GM13976 (cell line): ENCODE data around the gene BCL2L2.
A peak's percentile ranks its signal among the peaks of the same experiment; 100 is the strongest.

Experiments
- DNase-seq: peaks from one replicate; pipeline ENCODE4 v3.0.0; 2012; ENCODE audit warnings: low spot score
- CTCF ChIP-seq: IDR thresholded peaks from 2 replicates; pipeline ENCODE4 v1.5.1; 2012; ENCODE audit warnings: borderline replicate concordance, mild to moderate bottlenecking; ENCODE audit not compliant: insufficient read depth; ENCODE audit errors: extremely low read depth, missing control alignments, control extremely low read depth
- in situ Hi-C: fragments of 300-500 bp; cut with MboI; formaldehyde crosslinking; loops from one replicate; pipeline ENCODE4 v1.12.0; 2022; ENCODE audit warnings: low sequenced_read_pairs, mixed read lengths, inconsistent platforms; ENCODE audit not compliant: unreplicated experiment

The BCL2L2 gene

GRCh38 chr14:23281247-23281646 is 25.4 kb upstream of the BCL2L2 start:
- in situ Hi-C loops = no loop called here
- no peak for DNase-seq
- no peak for TF ChIP-seq CTCF

GRCh38 chr14:23284654-23285529 is 21.7 kb upstream of the BCL2L2 start:
- TF ChIP-seq CTCF = no peak
- in situ Hi-C loops = no loop called here
- peak; percentile 62 for DNase-seq

- no peak for DNase-seq
- in situ Hi-C loops = no loop called here
Observed at GRCh38 chr14:23285530-23286019, 21.1 kb upstream of the BCL2L2 start.

GRCh38 chr14:23286020-23286901 is 20.4 kb upstream of the BCL2L2 start, which contains the start of gene HOMEZ:
HOMEZ (minus strand) TSS chr14:23286132; CDS start chr14:23285952, 180 bp downstream.
- no peak for TF ChIP-seq CTCF
- DNase-seq = peak; percentile 97
- in situ Hi-C loops = no loop called here

More at GRCh38 chr14:23285530-23286019, 21.1 kb upstream of the BCL2L2 start:
- TF ChIP-seq CTCF = no peak

GRCh38 chr14:23286902-23287479 is 19.6 kb upstream of the BCL2L2 start:
- TF ChIP-seq CTCF = no peak
- DNase-seq = no peak
- in situ Hi-C loops = no loop called here

GRCh38 chr14:23294734-23295561 is 11.7 kb upstream of the BCL2L2 start:
- peak; percentile 65 for TF ChIP-seq CTCF
- in situ Hi-C loops = loop anchor here (10.0 kb wide), 1 partner anchor 170 kb away; no protein-coding TSS in a partner anchor
- peak; percentile 45 for DNase-seq
